ENCODE measurements around the gene NELL2. TPM values are rescaled to one million over a fixed set of nuclear protein-coding genes. Genes with fewer than 3 reads are reported as not detected.

Gene NELL2
- total RNA-seq, 1 donor from 2014 or later, result 1.0 TPM

GRCh38 chr12:44780221-44780790 lies 95.8 kb downstream of the NELL2 start:
- Mint-ChIP-seq H3K27ac (ENCODE audit: unreplicated experiment) (no peak overlapping the region), H3K27me3 (ENCODE audit: low read depth, unreplicated experiment) (no peaks in the 10 kb centered on the region), H3K36me3 (ENCODE audit: low read depth, unreplicated experiment) (no peaks in the 10 kb centered on the region), H3K4me1 (ENCODE audit: low read depth, unreplicated experiment) (no peaks in the 10 kb centered on the region), H3K4me3 (ENCODE audit: unreplicated experiment) (no peak overlapping the region), H3K9me3 (ENCODE audit: unreplicated experiment) (no peaks in the 10 kb centered on the region)
- Histone ChIP-seq H3K9ac (ENCODE audit: low read length) (no peak overlapping the region), H3K4me2 (ENCODE audit: low read length) (no peak overlapping the region), H3K4me1 (ENCODE audit: insufficient read depth, low read length) (no peaks in the 10 kb centered on the region), H3K79me2 (ENCODE audit: insufficient read depth, low read length) (no peaks in the 10 kb centered on the region), H3K27ac (ENCODE audit: low read depth, low read length) (no peak overlapping the region), H4K20me1 (ENCODE audit: insufficient read depth, low read length) (no peaks in the 10 kb centered on the region), H3K36me3 (ENCODE audit: insufficient read depth, low read length) (no peaks in the 10 kb centered on the region), H2AFZ (ENCODE audit: low read depth, low read length) (no peak overlapping the region), H3K27me3 (ENCODE audit: insufficient read depth, low read length) (no peaks in the 10 kb centered on the region), H3K9me3 (ENCODE audit: insufficient read depth, low read depth, low read length) (peaks cover 3% of the 10 kb centered on the region), H3K4me3 (ENCODE audit: insufficient read depth, low read depth, low read length) (no peak overlapping the region)
- DNase-seq (ENCODE audit: low read depth), result no peak
- TF ChIP-seq CTCF (IDR thresholded peaks at IDR 0.05; ENCODE audit: insufficient read depth, low read depth, low read length), result no peak
- no peak for TF ChIP-seq EZH2 (IDR thresholded peaks at IDR 0.05; ENCODE audit: insufficient read depth, low read length)
- no peak for FAIRE-seq

DNA sequence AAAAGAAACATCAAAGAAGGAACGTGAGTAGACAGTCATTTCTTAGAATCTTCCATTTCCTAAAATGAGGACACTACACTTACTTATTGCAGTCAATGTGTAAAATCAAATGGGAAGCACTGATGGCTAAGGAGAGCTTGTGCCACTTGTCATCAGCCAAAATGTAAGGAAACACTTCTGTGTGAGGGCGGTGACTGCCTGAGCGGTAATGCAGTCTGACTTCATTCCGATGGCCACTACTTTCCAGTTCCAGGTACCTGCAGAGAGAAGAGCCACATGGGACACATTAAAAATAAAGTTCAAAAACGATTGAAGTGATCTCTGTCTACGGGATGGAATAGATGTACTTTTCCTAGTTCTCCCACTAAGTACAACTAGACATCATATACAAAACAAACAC lies 96.3 kb downstream of the NELL2 start:
- TF ChIP-seq CTCF (IDR thresholded peaks at IDR 0.05; ENCODE audit: insufficient read depth, low read depth, low read length) (no peak), EZH2 (IDR thresholded peaks at IDR 0.05; ENCODE audit: insufficient read depth, low read length) (no peak)
- no peaks in the 10 kb centered on the region for H3K27me3 ChIP-seq (ENCODE audit: insufficient read depth, low read length)
- Mint-ChIP-seq H3K27ac (ENCODE audit: unreplicated experiment) (no peak overlapping the region), H3K27me3 (ENCODE audit: low read depth, unreplicated experiment) (no peaks in the 10 kb centered on the region), H3K36me3 (ENCODE audit: low read depth, unreplicated experiment) (no peaks in the 10 kb centered on the region), H3K4me1 (ENCODE audit: low read depth, unreplicated experiment) (no peaks in the 10 kb centered on the region), H3K9me3 (ENCODE audit: unreplicated experiment) (no peaks in the 10 kb centered on the region), H3K4me3 (ENCODE audit: unreplicated experiment) (no peak overlapping the region)
- H3K9me3 ChIP-seq (ENCODE audit: insufficient read depth, low read depth, low read length), result peaks cover 3% of the 10 kb centered on the region
- H3K79me2 ChIP-seq (ENCODE audit: insufficient read depth, low read length), result no peaks in the 10 kb centered on the region
- no peak for DNase-seq (ENCODE audit: low read depth)
- H3K27ac ChIP-seq (ENCODE audit: low read depth, low read length), result no peak overlapping the region
- H3K4me3 ChIP-seq (ENCODE audit: insufficient read depth, low read depth, low read length), result no peak overlapping the region
- no peak overlapping the region for H2AFZ ChIP-seq (ENCODE audit: low read depth, low read length)
- no peaks in the 10 kb centered on the region for H3K4me1 ChIP-seq (ENCODE audit: insufficient read depth, low read length)
- FAIRE-seq, result no peak
- no peak overlapping the region for H3K4me2 ChIP-seq (ENCODE audit: low read length)
- no peaks in the 10 kb centered on the region for H4K20me1 ChIP-seq (ENCODE audit: insufficient read depth, low read length)
- H3K9ac ChIP-seq (ENCODE audit: low read length), result no peak overlapping the region
- H3K36me3 ChIP-seq (ENCODE audit: insufficient read depth, low read length), result no peaks in the 10 kb centered on the region

- Mint-ChIP-seq H3K36me3 (ENCODE audit: low read depth, unreplicated experiment) (no peaks in the 10 kb centered on the region), H3K27me3 (ENCODE audit: low read depth, unreplicated experiment) (no peaks in the 10 kb centered on the region), H3K4me3 (ENCODE audit: unreplicated experiment) (no peak overlapping the region), H3K27ac (ENCODE audit: unreplicated experiment) (no peak overlapping the region), H3K9me3 (ENCODE audit: unreplicated experiment) (no peaks in the 10 kb centered on the region), H3K4me1 (ENCODE audit: low read depth, unreplicated experiment) (no peaks in the 10 kb centered on the region)
- no peak for FAIRE-seq
- H3K4me3 ChIP-seq (ENCODE audit: insufficient read depth, low read depth, low read length), result no peak overlapping the region
- H3K27ac ChIP-seq (ENCODE audit: low read depth, low read length), result no peak overlapping the region
- no peak overlapping the region for H2AFZ ChIP-seq (ENCODE audit: low read depth, low read length)
- DNase-seq (ENCODE audit: low read depth), result no peak
- H3K27me3 ChIP-seq (ENCODE audit: insufficient read depth, low read length), result no peaks in the 10 kb centered on the region
- no peak overlapping the region for H3K4me2 ChIP-seq (ENCODE audit: low read length)
- no peak overlapping the region for H3K9ac ChIP-seq (ENCODE audit: low read length)
- H3K36me3 ChIP-seq (ENCODE audit: insufficient read depth, low read length), result no peaks in the 10 kb centered on the region
- TF ChIP-seq CTCF (IDR thresholded peaks at IDR 0.05; ENCODE audit: insufficient read depth, low read depth, low read length) (no peak), EZH2 (IDR thresholded peaks at IDR 0.05; ENCODE audit: insufficient read depth, low read length) (no peak)
- no peaks in the 10 kb centered on the region for H4K20me1 ChIP-seq (ENCODE audit: insufficient read depth, low read length)
- H3K79me2 ChIP-seq (ENCODE audit: insufficient read depth, low read length), result no peaks in the 10 kb centered on the region
- H3K4me1 ChIP-seq (ENCODE audit: insufficient read depth, low read length), result no peaks in the 10 kb centered on the region
- H3K9me3 ChIP-seq (ENCODE audit: insufficient read depth, low read depth, low read length), result peaks cover 3% of the 10 kb centered on the region
Measured at GRCh38 chr12:44778863-44779262, 97.3 kb downstream of the NELL2 start.

All from astrocyte (in vitro differentiated cells and primary cell).